Left ventricle myocardium inferior (tissue), 1 donor: ENCODE data around the gene EVC. TPM values are rescaled to one million over a fixed set of nuclear protein-coding genes. Genes with fewer than 3 reads are reported as not detected.

ENCODE experiments used
- DNase-seq: peaks from one replicate; pipeline ENCODE4 v3.0.0-alpha.2; 2020
- H3K27ac ChIP-seq: fragments of 200-600 bp; replicated peaks from 2 replicates; pipeline ENCODE4 v1.8.0; 2021
- H3K27me3 ChIP-seq: fragments of 200-600 bp; 2 replicates; pipeline ENCODE4 v1.8.0; 2021; ENCODE audit warnings: low read depth
- H3K36me3 ChIP-seq: fragments of 200-600 bp; 2 replicates; pipeline ENCODE4 v1.8.0; 2021
- H3K4me1 ChIP-seq: fragments of 200-600 bp; 2 replicates; pipeline ENCODE4 v1.8.0; 2021
- H3K4me3 ChIP-seq: fragments of 200-600 bp; 2 replicates; pipeline ENCODE4 v1.8.0; 2021; ENCODE audit warnings: mild to moderate bottlenecking, moderate library complexity
- H3K9me3 ChIP-seq: fragments of 200-600 bp; replicated peaks from 2 replicates; pipeline ENCODE4 v1.8.0; 2021
- CTCF ChIP-seq: fragments of 200-600 bp; IDR thresholded peaks from 2 replicates; pipeline ENCODE4 v1.8.0; 2021; ENCODE audit warnings: antibody characterized with exemption, mild to moderate bottlenecking, borderline replicate concordance
- intact Hi-C: fragments of 100-400 bp; cut with micrococcal nuclease; formaldehyde crosslinking; loops from one replicate; pipeline ENCODE4 v1.11.0; 2022
- total RNA-seq: library from RNA; stranded (reverse); fragmentation: NEBNext Ultra II Directional; extraction: Animal tissue kit (Norgen Biotek cat#: 25700); gene quantifications from one replicate; pipeline ENCODE4 v1.2.1, GENCODE V29; 2021
- donor health status: DM: no; HTN: yes; CAD: no; lungs with severe emphysema.

EVC gene
- total RNA-seq, 1 donor from 2014 or later, result 5.1 TPM

- no peak for DNase-seq
- H3K27ac ChIP-seq, result no peak overlapping the region
- intact Hi-C loops, result no loop called here
- H3K4me3 ChIP-seq, result no peak overlapping the region
- no peaks in the 10 kb centered on the region for H3K27me3 ChIP-seq
- no peak for TF ChIP-seq CTCF
- H3K9me3 ChIP-seq, result no peaks in the 10 kb centered on the region
- peaks cover 31% of the 10 kb centered on the region for H3K36me3 ChIP-seq
- no peaks in the 10 kb centered on the region for H3K4me1 ChIP-seq
Measured at GRCh38 chr4:5732158-5732557, 21.2 kb downstream of the EVC start.

GRCh38 chr4:5734853-5735252, 23.9 kb downstream of the EVC start:
- no peaks in the 10 kb centered on the region for H3K9me3 ChIP-seq
- intact Hi-C loops, result no loop called here
- H3K27ac ChIP-seq, result no peak overlapping the region
- H3K36me3 ChIP-seq, result peaks cover 23% of the 10 kb centered on the region
- no peaks in the 10 kb centered on the region for H3K27me3 ChIP-seq
- TF ChIP-seq CTCF, result no peak
- H3K4me1 ChIP-seq, result no peaks in the 10 kb centered on the region
- DNase-seq, result peak; percentile 51
- H3K4me3 ChIP-seq, result no peak overlapping the region

GRCh38 chr4:5735463-5735862, 24.5 kb downstream of the EVC start:
- H3K9me3 ChIP-seq, result no peaks in the 10 kb centered on the region
- H3K27ac ChIP-seq, result no peak overlapping the region
- peaks cover 18% of the 10 kb centered on the region for H3K36me3 ChIP-seq
- TF ChIP-seq CTCF, result no peak
- no peak for DNase-seq
- no peak overlapping the region for H3K4me3 ChIP-seq
- no peaks in the 10 kb centered on the region for H3K27me3 ChIP-seq
- intact Hi-C loops, result no loop called here
- no peaks in the 10 kb centered on the region for H3K4me1 ChIP-seq

- no peak for DNase-seq
- Histone ChIP-seq H3K27ac (no peak overlapping the region), H3K27me3 (no peaks in the 10 kb centered on the region), H3K4me1 (no peaks in the 10 kb centered on the region), H3K4me3 (no peak overlapping the region), H3K9me3 (no peaks in the 10 kb centered on the region), H3K36me3 (peaks cover 26% of the 10 kb centered on the region)
- no peak for TF ChIP-seq CTCF
- intact Hi-C loops, result no loop called here
Measured at GRCh38 chr4:5738061-5738460, 27.1 kb downstream of the EVC start.

GRCh38 chr4:5742388-5742787, 31.4 kb downstream of the EVC start:
- Histone ChIP-seq H3K4me1 (peaks cover 8% of the 10 kb centered on the region), H3K27ac (no peak overlapping the region), H3K4me3 (no peak overlapping the region), H3K27me3 (no peaks in the 10 kb centered on the region), H3K36me3 (peaks cover 20% of the 10 kb centered on the region), H3K9me3 (no peaks in the 10 kb centered on the region)
- TF ChIP-seq CTCF, result no peak
- intact Hi-C loops, result no loop called here
- DNase-seq, result no peak

GRCh38 chr4:5742968-5743367, 32.0 kb downstream of the EVC start:
- DNase-seq, result no peak
- Histone ChIP-seq H3K4me3 (no peak overlapping the region), H3K27ac (no peak overlapping the region), H3K27me3 (no peaks in the 10 kb centered on the region), H3K36me3 (peaks cover 20% of the 10 kb centered on the region), H3K9me3 (no peaks in the 10 kb centered on the region), H3K4me1 (peaks cover 11% of the 10 kb centered on the region)
- no peak for TF ChIP-seq CTCF
- intact Hi-C loops, result no loop called here
